Esophagus squamous epithelium (tissue), 5 donors: ENCODE data around the gene TMEM207. TPM values are rescaled to one million over a fixed set of nuclear protein-coding genes. Genes with fewer than 3 reads are reported as not detected.
A peak's percentile ranks its signal among the peaks of the same experiment; 100 is the strongest.

Source experiments
- DNase-seq: peaks from one replicate; lab custom pipeline; 2025; lab: John Stamatoyannopoulos, UW
- H3K27ac ChIP-seq, 4 donors: fragments of 200-600 bp; sonication (generic); one replicate each; pipeline ENCODE4 v1.5.1; 2016 to 2019; ENCODE audit warnings: mild to moderate bottlenecking in 1 of 4
- H3K27me3 ChIP-seq, 4 donors: fragments of 200-600 bp; sonication (generic); 1 replicate in 3 of 4; 2 replicates in 1 of 4; pipeline versions ENCODE4 v1.5.1 to v1.6.0; 2017 to 2021; ENCODE audit warnings: antibody characterized with exemption in 1 of 4
- H3K36me3 ChIP-seq, 3 donors: fragments of 200-600 bp; sonication (generic); one replicate each; pipeline ENCODE4 v1.5.1; 2016 to 2019
- H3K4me1 ChIP-seq, 3 donors: fragments of 200-600 bp; sonication (generic); one replicate each; pipeline ENCODE4 v1.5.1; 2017 to 2019
- H3K4me3 ChIP-seq, 4 donors: fragments of 200-600 bp; sonication (generic); 1 replicate in 3 of 4; 2 replicates in 1 of 4; pipeline ENCODE4 v1.5.1; 2016 to 2019; ENCODE audit warnings: mild to moderate bottlenecking in 2 of 4, moderate library complexity in 1 of 4
- H3K9me3 ChIP-seq, 3 donors: fragments of 200-600 bp; sonication (generic); one replicate each; pipeline ENCODE4 v1.5.1; 2016 to 2019
- POLR2A ChIP-seq, 4 donors: fragments of 450-650 bp; IDR thresholded peaks; one replicate each; pipeline ENCODE4 v1.6.1; 2017; ENCODE audit warnings: antibody characterized with exemption in 4 of 4, mild to moderate bottlenecking in 4 of 4, moderate library complexity in 3 of 4
- WGBS, 2 donors: methylation state at CpG; one replicate each; pipeline ENCODE4 v1.1.5; 2018; 5-methylcytosine and 5-hydroxymethylcytosine counted together
- intact Hi-C: fragments of 100-400 bp; cut with DNase I; formaldehyde crosslinking; loops from one replicate; pipeline ENCODE4 v1.15.0; 2022
- total RNA-seq, 4 donors: library from RNA; depleted of rRNA; stranded (reverse); fragments of >200 nt; gene quantifications; one replicate each; pipeline ENCODE4 v1.1.0, GENCODE V29; 2016
- TF ChIP-seq, protein P1 (sequence below), 6 experiments: fragments of 450-650 bp in 4 of 6; fragments of 200-600 bp in 2 of 6; sonication (generic) in 2 of 6; IDR thresholded peaks; one replicate each; pipeline ENCODE4 v1.5.1; 2016 to 2019; ENCODE audit warnings: antibody characterized with exemption in 6 of 6, mild to moderate bottlenecking in 4 of 6, moderate library complexity in 4 of 6
- donor health status: DM: yes; HTN: yes; CAD: no.

Gene TMEM207
- total RNA-seq, 4 donors from 2014 or later: not detected

DNA sequence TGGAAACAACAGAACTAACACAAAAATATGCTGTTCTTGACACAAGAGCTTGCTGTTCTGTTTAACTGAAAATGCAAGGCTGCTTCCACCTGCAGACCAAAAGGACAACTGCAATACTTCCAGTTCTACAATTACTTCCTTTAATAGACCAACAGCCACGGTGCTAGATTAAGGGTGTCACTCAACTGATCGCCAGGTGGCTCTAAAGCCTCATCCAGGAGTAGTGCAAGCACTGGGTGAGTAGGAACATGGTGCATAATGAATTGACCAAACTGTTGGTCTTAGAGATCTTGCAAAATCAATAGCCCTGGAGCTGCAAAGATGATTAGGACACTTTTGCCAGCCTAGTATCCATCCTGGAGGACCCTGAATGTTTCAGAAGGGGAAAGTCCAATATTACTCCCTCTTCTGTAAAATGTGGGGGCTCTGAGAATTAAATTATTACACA is 65.4 kb downstream of the TMEM207 start:
- no peak overlapping the region for H3K27ac ChIP-seq
- H3K4me3 ChIP-seq: no peak overlapping the region
- intact Hi-C loops: loop anchor here (10.0 kb wide), 1 partner anchor 50 kb away; no protein-coding TSS in a partner anchor
- H3K27me3 ChIP-seq: no peaks in the 10 kb centered on the region
- 25 to 31% methylated on average over 2 of the region's 2 CpGs for WGBS, 2 donors
- DNase-seq: no peak
- H3K9me3 ChIP-seq: no peaks in the 10 kb centered on the region
- no peak for TF ChIP-seq POLR2A (IDR thresholded peaks at IDR 0.05)
- TF ChIP-seq, protein P1, sequence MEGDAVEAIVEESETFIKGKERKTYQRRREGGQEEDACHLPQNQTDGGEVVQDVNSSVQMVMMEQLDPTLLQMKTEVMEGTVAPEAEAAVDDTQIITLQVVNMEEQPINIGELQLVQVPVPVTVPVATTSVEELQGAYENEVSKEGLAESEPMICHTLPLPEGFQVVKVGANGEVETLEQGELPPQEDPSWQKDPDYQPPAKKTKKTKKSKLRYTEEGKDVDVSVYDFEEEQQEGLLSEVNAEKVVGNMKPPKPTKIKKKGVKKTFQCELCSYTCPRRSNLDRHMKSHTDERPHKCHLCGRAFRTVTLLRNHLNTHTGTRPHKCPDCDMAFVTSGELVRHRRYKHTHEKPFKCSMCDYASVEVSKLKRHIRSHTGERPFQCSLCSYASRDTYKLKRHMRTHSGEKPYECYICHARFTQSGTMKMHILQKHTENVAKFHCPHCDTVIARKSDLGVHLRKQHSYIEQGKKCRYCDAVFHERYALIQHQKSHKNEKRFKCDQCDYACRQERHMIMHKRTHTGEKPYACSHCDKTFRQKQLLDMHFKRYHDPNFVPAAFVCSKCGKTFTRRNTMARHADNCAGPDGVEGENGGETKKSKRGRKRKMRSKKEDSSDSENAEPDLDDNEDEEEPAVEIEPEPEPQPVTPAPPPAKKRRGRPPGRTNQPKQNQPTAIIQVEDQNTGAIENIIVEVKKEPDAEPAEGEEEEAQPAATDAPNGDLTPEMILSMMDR (IDR thresholded peaks at IDR 0.05): peak; percentile 31 to 88 (median 70)
- no peaks in the 10 kb centered on the region for H3K36me3 ChIP-seq
- H3K4me1 ChIP-seq: peaks cover 0 to 38% (median 0%) of the 10 kb centered on the region in 3 donors

DNA sequence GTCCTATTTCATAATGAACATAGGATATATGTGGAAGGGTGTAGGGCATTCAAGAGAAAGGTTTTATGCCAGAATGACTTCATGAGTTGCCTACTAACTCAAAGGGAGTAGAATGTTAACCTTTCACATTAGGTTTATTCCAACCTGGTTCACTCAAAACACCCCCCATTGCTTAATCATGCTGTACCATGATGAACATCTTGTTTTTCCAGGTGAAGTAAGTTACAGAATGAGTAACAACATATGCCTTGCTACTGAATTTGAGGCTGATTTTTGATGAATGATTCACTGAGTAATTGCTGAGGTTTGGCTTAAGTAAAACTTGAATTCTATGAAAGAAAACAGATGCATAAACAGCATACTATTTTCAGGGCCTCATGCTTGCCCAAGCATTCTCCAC is 67.6 kb downstream of the TMEM207 start:
- intact Hi-C loops: loop anchor here (10.0 kb wide), 1 partner anchor 47 kb away; no protein-coding TSS in a partner anchor
- Histone ChIP-seq H3K9me3 (no peaks in the 10 kb centered on the region), H3K4me3 (no peak overlapping the region), H3K36me3 (no peaks in the 10 kb centered on the region), H3K27ac (peak overlapping the region in 3 of 4 donors; percentile 37 to 52 (median 40)), H3K4me1 (peaks cover 0 to 52% (median 0%) of the 10 kb centered on the region in 3 donors), H3K27me3 (no peaks in the 10 kb centered on the region)
- TF ChIP-seq POLR2A (IDR thresholded peaks at IDR 0.05): no peak
- DNase-seq: no peak

DNA sequence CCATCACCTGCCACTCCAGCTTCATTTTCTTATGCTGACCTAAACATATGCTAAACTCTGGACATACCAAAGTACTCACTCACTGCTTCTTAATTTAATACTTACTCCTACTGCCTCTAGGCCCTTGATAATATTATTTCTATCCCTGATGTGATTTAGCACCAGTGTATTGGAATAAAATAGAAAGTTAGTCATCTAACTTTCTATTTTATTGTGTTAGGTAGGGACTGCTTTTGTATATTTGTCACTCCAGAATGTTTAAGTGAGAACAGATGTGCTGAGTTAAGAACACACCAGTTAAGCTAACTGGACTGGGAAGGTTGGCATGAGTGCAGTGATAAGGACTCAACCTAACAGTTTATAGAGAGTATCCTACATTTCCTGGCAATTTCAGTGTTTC is 68.3 kb downstream of the TMEM207 start:
- peaks cover 0 to 48% (median 0%) of the 10 kb centered on the region in 3 donors for H3K4me1 ChIP-seq
- no peak for TF ChIP-seq POLR2A (IDR thresholded peaks at IDR 0.05)
- TF ChIP-seq, protein P1 (IDR thresholded peaks at IDR 0.05): no peak
- intact Hi-C loops: loop anchor here (10.0 kb wide), 1 partner anchor 47 kb away; no protein-coding TSS in a partner anchor
- H3K27ac ChIP-seq: peak overlapping the region in 2 of 4 donors; percentile 40 to 52
- DNase-seq: no peak
- no peaks in the 10 kb centered on the region for H3K36me3 ChIP-seq
- H3K4me3 ChIP-seq: no peak overlapping the region
- H3K9me3 ChIP-seq: no peaks in the 10 kb centered on the region
- H3K27me3 ChIP-seq: no peaks in the 10 kb centered on the region

DNA sequence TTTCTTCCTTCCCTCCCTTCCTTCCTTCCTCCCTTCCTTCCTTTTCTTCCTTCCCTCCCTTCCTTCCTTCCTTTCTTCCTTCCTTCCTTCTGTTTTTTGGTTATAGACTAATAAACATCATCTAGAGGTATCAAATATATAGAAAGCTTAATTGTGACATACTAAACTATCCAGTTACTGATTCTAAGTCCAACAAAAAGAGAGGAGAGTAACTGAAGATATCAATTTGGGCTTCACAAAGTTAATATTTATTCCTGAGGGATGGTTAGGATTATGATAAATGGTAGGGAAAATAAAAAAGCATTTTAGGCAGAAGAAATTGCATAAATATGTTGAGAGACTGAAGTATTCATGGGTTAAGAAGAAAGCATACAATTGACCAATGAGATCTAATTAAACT is 69.5 kb downstream of the TMEM207 start:
- H3K9me3 ChIP-seq: no peaks in the 10 kb centered on the region
- H3K36me3 ChIP-seq: no peaks in the 10 kb centered on the region
- TF ChIP-seq, protein P1 (IDR thresholded peaks at IDR 0.05): no peak
- TF ChIP-seq POLR2A (IDR thresholded peaks at IDR 0.05): no peak
- no peaks in the 10 kb centered on the region for H3K27me3 ChIP-seq
- intact Hi-C loops: loop anchor here (10.0 kb wide), 1 partner anchor 45 kb away; no protein-coding TSS in a partner anchor
- no peak overlapping the region for H3K4me3 ChIP-seq
- no peak overlapping the region for H3K27ac ChIP-seq
- peaks cover 0 to 48% (median 0%) of the 10 kb centered on the region in 3 donors for H3K4me1 ChIP-seq
- DNase-seq: no peak

Other genes starting within 250 kb of the TMEM207 start
- gene CLDN1, start 127.5 kb downstream of the TMEM207 start, total RNA-seq: 10 to 100 TPM; 34.8 to 59.6 (median 45.4) TPM
- gene CLDN16, start 61.7 kb downstream of the TMEM207 start, total RNA-seq: under 1 TPM in 2 of 4 donors, not detected in 2; 0.38 to 0.64 TPM
- 10 to 100 TPM; 30.7 to 44.5 (median 32.1) TPM for gene IL1RAP, start 64.2 kb upstream of the TMEM207 start, total RNA-seq